Measurements from ENCODE around the gene OSGEP.
"Not testable (repeated sequence)": the region's sequence is repeated elsewhere in the genome, so short reads cannot be mapped to it uniquely, and the experiment has no call there.

OSGEP gene

GRCh38 chr14:20443650-20444049 is 11.0 kb downstream of the OSGEP start:
- not testable (repeated sequence) for H2AFZ ChIP-seq (ENCODE audit: low read depth, low read length); H3K14ac ChIP-seq (ENCODE audit: low read length in 2 of 2); H2AK5ac ChIP-seq (ENCODE audit: low read length, severe bottlenecking); H3K9ac ChIP-seq (ENCODE audit: low read length); H4K8ac ChIP-seq (ENCODE audit: low read length); H2BK5ac ChIP-seq (ENCODE audit: low read depth, low read length, poor library complexity, severe bottlenecking); H3K4me3 ChIP-seq (ENCODE audit: insufficient read depth in 1 of 2, low read depth in 1 of 2, low read length in 2 of 2); H3K27ac ChIP-seq (ENCODE audit: low read length, poor library complexity, severe bottlenecking); H2BK120ac ChIP-seq (ENCODE audit: low read depth, low read length); H3K4ac ChIP-seq (ENCODE audit: low read depth in 1 of 2, low read length in 2 of 2); H3K23ac ChIP-seq (ENCODE audit: low read length in 2 of 2); H3K79me1 ChIP-seq (replicated peaks; ENCODE audit: low read length, poor library complexity, severe bottlenecking); DNase-seq; H3K18ac ChIP-seq (ENCODE audit: low read depth in 1 of 2, low read length in 2 of 2); H4K91ac ChIP-seq (ENCODE audit: low read length); H3K27me3 ChIP-seq (ENCODE audit: control insufficient read depth in 1 of 2, insufficient read depth in 1 of 2, low read length in 2 of 2); H3K4me1 ChIP-seq (ENCODE audit: control insufficient read depth, insufficient read depth, low read depth, low read length); H3K4me2 ChIP-seq (ENCODE audit: low read length, poor library complexity, severe bottlenecking); H3K9me3 ChIP-seq (ENCODE audit: control insufficient read depth, low read length); H2BK12ac ChIP-seq (ENCODE audit: low read length in 2 of 2); H2BK15ac ChIP-seq (ENCODE audit: low read depth, poor library complexity, severe bottlenecking)
- WGBS: 100% methylated on average over 1 of the region's 4 CpGs
- peaks cover 24 to 44% of the 10 kb centered on the region in 2 experiments for H3K36me3 ChIP-seq (ENCODE audit: control insufficient read depth in 1 of 2, insufficient read depth in 2 of 2, low read depth in 1 of 2, low read length in 2 of 2)

- H3K27ac ChIP-seq (ENCODE audit: low read length, poor library complexity, severe bottlenecking): no peak overlapping the region
- WGBS: 100% methylated on average over 2 of the region's 2 CpGs
These were observed 13.2 kb downstream of the OSGEP start for GRCh38 chr14:20441461-20441860.

GRCh38 chr14:20440882-20441281 is 13.7 kb downstream of the OSGEP start:
- no peak overlapping the region for H3K9ac ChIP-seq (ENCODE audit: low read length)
- H2BK120ac ChIP-seq (ENCODE audit: low read depth, low read length): no peak overlapping the region
- no peak overlapping the region for H3K23ac ChIP-seq (ENCODE audit: low read length in 2 of 2)
- H3K14ac ChIP-seq (ENCODE audit: low read length in 2 of 2): no peak overlapping the region
- no peak overlapping the region for H4K91ac ChIP-seq (ENCODE audit: low read length)
- no peak overlapping the region for H3K18ac ChIP-seq (ENCODE audit: low read depth in 1 of 2, low read length in 2 of 2)
- peaks cover 0 to 6% of the 10 kb centered on the region in 2 experiments for H3K27me3 ChIP-seq (ENCODE audit: control insufficient read depth in 1 of 2, insufficient read depth in 1 of 2, low read length in 2 of 2)
- H2BK12ac ChIP-seq (ENCODE audit: low read length in 2 of 2): no peak overlapping the region
- no peak overlapping the region for H4K8ac ChIP-seq (ENCODE audit: low read length)
- H2BK15ac ChIP-seq (ENCODE audit: low read depth, poor library complexity, severe bottlenecking): no peak overlapping the region
- no peaks in the 10 kb centered on the region for H3K9me3 ChIP-seq (ENCODE audit: control insufficient read depth, low read length)
- H2AFZ ChIP-seq (ENCODE audit: low read depth, low read length): no peak overlapping the region
- no peak overlapping the region for H3K4me3 ChIP-seq (ENCODE audit: insufficient read depth in 1 of 2, low read depth in 1 of 2, low read length in 2 of 2)
- peaks cover 5% of the 10 kb centered on the region for H3K4me1 ChIP-seq (ENCODE audit: control insufficient read depth, insufficient read depth, low read depth, low read length)
- no peak overlapping the region for H2BK5ac ChIP-seq (ENCODE audit: low read depth, low read length, poor library complexity, severe bottlenecking)
- no peak overlapping the region for H3K27ac ChIP-seq (ENCODE audit: low read length, poor library complexity, severe bottlenecking)
- DNase-seq: no peak
- WGBS: 79% methylated on average over 3 of the region's 5 CpGs
- H2AK5ac ChIP-seq (ENCODE audit: low read length, severe bottlenecking): no peak overlapping the region
- H3K79me1 ChIP-seq (replicated peaks; ENCODE audit: low read length, poor library complexity, severe bottlenecking): no peaks in the 10 kb centered on the region
- H3K4me2 ChIP-seq (ENCODE audit: low read length, poor library complexity, severe bottlenecking): no peak overlapping the region
- no peak overlapping the region for H3K4ac ChIP-seq (ENCODE audit: low read depth in 1 of 2, low read length in 2 of 2)
- peaks cover 3 to 16% of the 10 kb centered on the region in 2 experiments for H3K36me3 ChIP-seq (ENCODE audit: control insufficient read depth in 1 of 2, insufficient read depth in 2 of 2, low read depth in 1 of 2, low read length in 2 of 2)

More at GRCh38 chr14:20441461-20441860, 13.2 kb downstream of the OSGEP start:
- H3K9me3 ChIP-seq (ENCODE audit: control insufficient read depth, low read length): no peaks in the 10 kb centered on the region
- no peak overlapping the region for H3K14ac ChIP-seq (ENCODE audit: low read length in 2 of 2)
- H3K4ac ChIP-seq (ENCODE audit: low read depth in 1 of 2, low read length in 2 of 2): no peak overlapping the region
- peaks cover 0 to 4% of the 10 kb centered on the region in 2 experiments for H3K27me3 ChIP-seq (ENCODE audit: control insufficient read depth in 1 of 2, insufficient read depth in 1 of 2, low read length in 2 of 2)
- H3K4me3 ChIP-seq (ENCODE audit: insufficient read depth in 1 of 2, low read depth in 1 of 2, low read length in 2 of 2): no peak overlapping the region
- H2AFZ ChIP-seq (ENCODE audit: low read depth, low read length): no peak overlapping the region
- no peak overlapping the region for H3K9ac ChIP-seq (ENCODE audit: low read length)
- no peak overlapping the region for H2BK5ac ChIP-seq (ENCODE audit: low read depth, low read length, poor library complexity, severe bottlenecking)
- no peak overlapping the region for H4K91ac ChIP-seq (ENCODE audit: low read length)
- no peak overlapping the region for H3K4me2 ChIP-seq (ENCODE audit: low read length, poor library complexity, severe bottlenecking)
- no peak overlapping the region for H2BK15ac ChIP-seq (ENCODE audit: low read depth, poor library complexity, severe bottlenecking)
- DNase-seq: no peak
- H3K18ac ChIP-seq (ENCODE audit: low read depth in 1 of 2, low read length in 2 of 2): no peak overlapping the region
- no peaks in the 10 kb centered on the region for H3K79me1 ChIP-seq (replicated peaks; ENCODE audit: low read length, poor library complexity, severe bottlenecking)
- no peak overlapping the region for H4K8ac ChIP-seq (ENCODE audit: low read length)
- no peak overlapping the region for H2BK120ac ChIP-seq (ENCODE audit: low read depth, low read length)
- peaks cover 7 to 22% of the 10 kb centered on the region in 2 experiments for H3K36me3 ChIP-seq (ENCODE audit: control insufficient read depth in 1 of 2, insufficient read depth in 2 of 2, low read depth in 1 of 2, low read length in 2 of 2)
- no peak overlapping the region for H2AK5ac ChIP-seq (ENCODE audit: low read length, severe bottlenecking)
- no peak overlapping the region for H2BK12ac ChIP-seq (ENCODE audit: low read length in 2 of 2)
- no peaks in the 10 kb centered on the region for H3K4me1 ChIP-seq (ENCODE audit: control insufficient read depth, insufficient read depth, low read depth, low read length)
- no peak overlapping the region for H3K23ac ChIP-seq (ENCODE audit: low read length in 2 of 2)

GRCh38 chr14:20440465-20440864 is 14.1 kb downstream of the OSGEP start:
- H4K8ac ChIP-seq (ENCODE audit: low read length): no peak overlapping the region
- no peak overlapping the region for H3K4me2 ChIP-seq (ENCODE audit: low read length, poor library complexity, severe bottlenecking)
- no peak for DNase-seq
- 94% methylated on average over 2 of the region's 5 CpGs for WGBS
- peaks cover 6% of the 10 kb centered on the region for H3K4me1 ChIP-seq (ENCODE audit: control insufficient read depth, insufficient read depth, low read depth, low read length)
- H3K9ac ChIP-seq (ENCODE audit: low read length): no peak overlapping the region
- no peak overlapping the region for H2AFZ ChIP-seq (ENCODE audit: low read depth, low read length)
- H3K36me3 ChIP-seq (ENCODE audit: control insufficient read depth in 1 of 2, insufficient read depth in 2 of 2, low read depth in 1 of 2, low read length in 2 of 2): peaks cover 3 to 12% of the 10 kb centered on the region in 2 experiments
- no peak overlapping the region for H2BK12ac ChIP-seq (ENCODE audit: low read length in 2 of 2)
- H2AK5ac ChIP-seq (ENCODE audit: low read length, severe bottlenecking): no peak overlapping the region
- no peak overlapping the region for H3K23ac ChIP-seq (ENCODE audit: low read length in 2 of 2)
- no peak overlapping the region for H3K4ac ChIP-seq (ENCODE audit: low read depth in 1 of 2, low read length in 2 of 2)
- peaks cover 0 to 10% of the 10 kb centered on the region in 2 experiments for H3K27me3 ChIP-seq (ENCODE audit: control insufficient read depth in 1 of 2, insufficient read depth in 1 of 2, low read length in 2 of 2)
- no peak overlapping the region for H3K27ac ChIP-seq (ENCODE audit: low read length, poor library complexity, severe bottlenecking)
- H3K79me1 ChIP-seq (replicated peaks; ENCODE audit: low read length, poor library complexity, severe bottlenecking): no peaks in the 10 kb centered on the region
- no peak overlapping the region for H3K18ac ChIP-seq (ENCODE audit: low read depth in 1 of 2, low read length in 2 of 2)
- no peaks in the 10 kb centered on the region for H3K9me3 ChIP-seq (ENCODE audit: control insufficient read depth, low read length)
- H2BK15ac ChIP-seq (ENCODE audit: low read depth, poor library complexity, severe bottlenecking): no peak overlapping the region
- no peak overlapping the region for H2BK120ac ChIP-seq (ENCODE audit: low read depth, low read length)
- H3K14ac ChIP-seq (ENCODE audit: low read length in 2 of 2): no peak overlapping the region
- no peak overlapping the region for H3K4me3 ChIP-seq (ENCODE audit: insufficient read depth in 1 of 2, low read depth in 1 of 2, low read length in 2 of 2)
- no peak overlapping the region for H4K91ac ChIP-seq (ENCODE audit: low read length)
- no peak overlapping the region for H2BK5ac ChIP-seq (ENCODE audit: low read depth, low read length, poor library complexity, severe bottlenecking)
